ENCODE results near the gene TMBIM1.

Gene TMBIM1

GRCh38 chr2:218284106-218284811 is 8.0 kb downstream of the TMBIM1 start:
- no peak overlapping the region for H3K4me3 ChIP-seq (replicated peaks in 1 of 2; ENCODE audit: low read depth in 2 of 2, low read length in 2 of 2)
- TF ChIP-seq, protein P1, sequence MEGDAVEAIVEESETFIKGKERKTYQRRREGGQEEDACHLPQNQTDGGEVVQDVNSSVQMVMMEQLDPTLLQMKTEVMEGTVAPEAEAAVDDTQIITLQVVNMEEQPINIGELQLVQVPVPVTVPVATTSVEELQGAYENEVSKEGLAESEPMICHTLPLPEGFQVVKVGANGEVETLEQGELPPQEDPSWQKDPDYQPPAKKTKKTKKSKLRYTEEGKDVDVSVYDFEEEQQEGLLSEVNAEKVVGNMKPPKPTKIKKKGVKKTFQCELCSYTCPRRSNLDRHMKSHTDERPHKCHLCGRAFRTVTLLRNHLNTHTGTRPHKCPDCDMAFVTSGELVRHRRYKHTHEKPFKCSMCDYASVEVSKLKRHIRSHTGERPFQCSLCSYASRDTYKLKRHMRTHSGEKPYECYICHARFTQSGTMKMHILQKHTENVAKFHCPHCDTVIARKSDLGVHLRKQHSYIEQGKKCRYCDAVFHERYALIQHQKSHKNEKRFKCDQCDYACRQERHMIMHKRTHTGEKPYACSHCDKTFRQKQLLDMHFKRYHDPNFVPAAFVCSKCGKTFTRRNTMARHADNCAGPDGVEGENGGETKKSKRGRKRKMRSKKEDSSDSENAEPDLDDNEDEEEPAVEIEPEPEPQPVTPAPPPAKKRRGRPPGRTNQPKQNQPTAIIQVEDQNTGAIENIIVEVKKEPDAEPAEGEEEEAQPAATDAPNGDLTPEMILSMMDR (IDR thresholded peaks at IDR 0.05; ENCODE audit: low read depth, low read length) = no peak
- DNase-seq (ENCODE audit: low read depth in 2 of 2) = peak; percentile 74 to 82

DNA sequence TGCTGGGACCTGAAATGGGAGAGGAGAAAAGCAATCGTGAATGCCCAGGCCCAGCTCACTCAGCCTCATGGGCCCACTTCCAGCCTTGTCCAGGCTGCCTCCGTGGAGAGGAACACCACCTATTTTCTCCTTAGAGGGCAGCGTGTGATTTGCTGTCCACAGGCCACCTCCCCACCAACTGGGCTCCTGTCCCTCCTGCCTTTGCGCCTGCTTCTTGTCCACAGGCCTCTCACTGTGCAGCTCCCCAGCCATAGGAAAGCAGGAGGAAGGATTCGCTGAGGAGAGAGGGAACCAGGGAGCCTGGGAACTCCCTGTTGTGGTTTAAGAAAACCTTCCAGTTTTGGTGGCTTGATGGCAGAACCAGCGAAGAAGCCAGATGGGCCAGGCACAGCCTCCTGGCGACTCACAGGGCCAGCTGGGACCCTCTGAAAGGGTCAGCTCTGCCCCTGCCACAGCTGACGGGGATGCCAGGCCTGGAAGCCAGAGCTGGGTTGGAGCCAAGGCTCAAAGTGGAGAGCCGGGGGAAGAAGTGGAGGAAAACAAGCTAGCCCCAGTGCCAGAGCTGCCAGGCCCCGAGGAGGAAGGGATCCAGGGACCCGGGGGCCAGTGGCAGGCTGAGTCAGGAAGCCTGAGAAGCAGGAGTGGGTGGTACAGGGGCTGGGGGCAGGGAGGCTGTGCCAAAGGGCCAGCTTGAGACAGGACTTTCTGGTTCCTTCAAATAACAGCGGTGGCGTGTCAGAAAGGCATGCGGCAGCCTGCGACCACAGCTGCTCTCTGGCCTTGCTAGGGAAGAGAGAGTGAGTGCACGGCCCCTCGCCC is 9.9 kb downstream of the TMBIM1 start:
- no peak overlapping the region for H3K4me3 ChIP-seq (replicated peaks in 1 of 2; ENCODE audit: low read depth in 2 of 2, low read length in 2 of 2)
- DNase-seq (ENCODE audit: low read depth in 2 of 2) = no peak
- TF ChIP-seq, protein P1 (IDR thresholded peaks at IDR 0.05; ENCODE audit: low read depth, low read length) = no peak

- no peak overlapping the region for H3K4me3 ChIP-seq (replicated peaks in 1 of 2; ENCODE audit: low read depth in 2 of 2, low read length in 2 of 2)
- no peak for DNase-seq (ENCODE audit: low read depth in 2 of 2)
- TF ChIP-seq, protein P1 (IDR thresholded peaks at IDR 0.05; ENCODE audit: low read depth, low read length) = no peak
These were observed 10.9 kb downstream of the TMBIM1 start for GRCh38 chr2:218281449-218281848.

GRCh38 chr2:218280260-218280870 is 11.9 kb downstream of the TMBIM1 start:
- H3K4me3 ChIP-seq (replicated peaks in 1 of 2; ENCODE audit: low read depth in 2 of 2, low read length in 2 of 2) = no peak overlapping the region
- TF ChIP-seq, protein P1 (IDR thresholded peaks at IDR 0.05; ENCODE audit: low read depth, low read length) = no peak
- DNase-seq (ENCODE audit: low read depth in 2 of 2) = no peak

GRCh38 chr2:218278531-218279360 is 13.6 kb downstream of the TMBIM1 start:
- H3K4me3 ChIP-seq (replicated peaks in 1 of 2; ENCODE audit: low read depth in 2 of 2, low read length in 2 of 2) = no peak overlapping the region
- TF ChIP-seq, protein P1 (IDR thresholded peaks at IDR 0.05; ENCODE audit: low read depth, low read length) = no peak
- no peak for DNase-seq (ENCODE audit: low read depth in 2 of 2)

DNA sequence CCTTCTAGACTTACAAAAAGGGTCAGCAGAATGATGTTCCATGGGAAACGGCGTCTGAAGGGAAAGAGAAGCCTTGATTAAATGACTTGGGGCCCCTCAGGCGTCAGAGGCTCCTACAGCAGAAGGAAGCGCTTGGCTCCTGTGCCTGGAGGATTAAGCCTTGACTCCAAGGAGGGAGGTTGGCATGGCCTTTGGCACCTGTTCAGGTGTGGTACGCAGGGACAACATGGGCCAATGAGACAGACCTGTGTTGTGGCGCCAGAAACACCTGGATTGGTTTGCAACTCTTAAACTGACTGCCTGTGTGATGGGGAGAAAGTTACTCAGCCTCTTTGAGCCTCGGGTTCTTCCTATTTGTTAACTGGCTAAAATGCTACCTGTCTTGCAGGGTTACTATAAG is 14.4 kb downstream of the TMBIM1 start:
- no peak for DNase-seq (ENCODE audit: low read depth in 2 of 2)
- no peak overlapping the region for H3K4me3 ChIP-seq (replicated peaks in 1 of 2; ENCODE audit: low read depth in 2 of 2, low read length in 2 of 2)
- TF ChIP-seq, protein P1 (IDR thresholded peaks at IDR 0.05; ENCODE audit: low read depth, low read length) = no peak

Measured in cardiac fibroblast (primary cell).